Peyer's patch (tissue), 4 donors: Measurements from ENCODE around the gene SULT1C3. TPM values are rescaled to one million over a fixed set of nuclear protein-coding genes. Genes with fewer than 3 reads are reported as not detected.

Source experiments
- DNase-seq, 3 donors: peaks; one replicate each; pipeline ENCODE4 v3.0.0-alpha.2; 2017 to 2019
- H3K27ac ChIP-seq, 4 donors: fragments of 200-600 bp; sonication (generic); one replicate each; pipeline ENCODE4 v1.5.1; 2016 to 2019
- H3K27me3 ChIP-seq, 2 donors: fragments of 200-600 bp; sonication (generic); one replicate each; pipeline ENCODE4 v1.5.1; 2019
- H3K36me3 ChIP-seq, 3 donors: fragments of 200-600 bp; sonication (generic); one replicate each; pipeline ENCODE4 v1.5.1; 2016 to 2019
- H3K4me1 ChIP-seq, 4 donors: fragments of 200-600 bp; sonication (generic); one replicate each; pipeline ENCODE4 v1.5.1; 2016 to 2019
- H3K4me3 ChIP-seq, 4 donors: fragments of 200-600 bp; sonication (generic); 1 replicate in 3 of 4; 2 replicates in 1 of 4; pipeline ENCODE4 v1.5.1; 2016 to 2019; ENCODE audit warnings: mild to moderate bottlenecking in 1 of 4
- H3K9me3 ChIP-seq, 4 donors: fragments of 200-600 bp; sonication (generic); one replicate each; pipeline ENCODE4 v1.5.1; 2016 to 2019; ENCODE audit warnings: mild to moderate bottlenecking in 1 of 4
- POLR2A ChIP-seq, 2 donors: fragments of 450-650 bp; IDR thresholded peaks; one replicate each; pipeline ENCODE4 v1.5.1; 2017; ENCODE audit warnings: antibody characterized with exemption in 2 of 2, mild to moderate bottlenecking in 2 of 2, moderate library complexity in 2 of 2
- total RNA-seq, 4 donors: library from RNA; depleted of rRNA; stranded (reverse); fragments of >200 nt; gene quantifications; one replicate each; pipeline ENCODE4 v1.1.0, GENCODE V29; 2016
- TF ChIP-seq, protein P1 (sequence below), 6 experiments: fragments of 450-650 bp in 4 of 6; fragments of 200-600 bp in 2 of 6; sonication (generic) in 1 of 6; IDR thresholded peaks; one replicate each; pipeline ENCODE4 v1.5.1; 2017 to 2019; ENCODE audit warnings: antibody characterized with exemption in 6 of 6, mild to moderate bottlenecking in 3 of 6, moderate library complexity in 1 of 6

Gene SULT1C3
- total RNA-seq, 4 donors from 2014 or later, result 7.8 to 14.8 (median 14.7) TPM; not detected in 1

DNA sequence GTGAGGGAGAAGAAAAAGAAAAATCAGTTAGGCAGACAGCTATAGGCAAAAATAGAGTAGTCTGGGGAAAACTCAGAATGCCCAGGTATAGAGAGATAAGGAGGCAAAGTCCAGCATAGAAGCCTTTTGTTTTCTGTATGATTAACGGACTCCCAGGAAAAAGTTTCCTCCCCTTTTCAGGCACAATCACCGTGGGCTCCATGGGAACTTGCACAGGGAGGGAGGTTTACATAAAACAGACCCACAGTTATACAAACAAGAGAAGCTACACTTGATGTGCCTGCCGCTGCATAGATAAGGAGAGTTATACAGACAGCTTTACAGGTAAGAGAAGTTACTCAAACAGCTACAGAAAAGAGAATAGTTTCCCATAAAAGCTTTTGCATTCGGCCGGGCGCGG lies 39.2 kb upstream of the SULT1C3 start:
- H3K4me3 ChIP-seq, result no peak overlapping the region
- no peak for DNase-seq
- no peaks in the 10 kb centered on the region for H3K4me1 ChIP-seq
- TF ChIP-seq POLR2A (IDR thresholded peaks at IDR 0.05), result no peak
- TF ChIP-seq, protein P1, sequence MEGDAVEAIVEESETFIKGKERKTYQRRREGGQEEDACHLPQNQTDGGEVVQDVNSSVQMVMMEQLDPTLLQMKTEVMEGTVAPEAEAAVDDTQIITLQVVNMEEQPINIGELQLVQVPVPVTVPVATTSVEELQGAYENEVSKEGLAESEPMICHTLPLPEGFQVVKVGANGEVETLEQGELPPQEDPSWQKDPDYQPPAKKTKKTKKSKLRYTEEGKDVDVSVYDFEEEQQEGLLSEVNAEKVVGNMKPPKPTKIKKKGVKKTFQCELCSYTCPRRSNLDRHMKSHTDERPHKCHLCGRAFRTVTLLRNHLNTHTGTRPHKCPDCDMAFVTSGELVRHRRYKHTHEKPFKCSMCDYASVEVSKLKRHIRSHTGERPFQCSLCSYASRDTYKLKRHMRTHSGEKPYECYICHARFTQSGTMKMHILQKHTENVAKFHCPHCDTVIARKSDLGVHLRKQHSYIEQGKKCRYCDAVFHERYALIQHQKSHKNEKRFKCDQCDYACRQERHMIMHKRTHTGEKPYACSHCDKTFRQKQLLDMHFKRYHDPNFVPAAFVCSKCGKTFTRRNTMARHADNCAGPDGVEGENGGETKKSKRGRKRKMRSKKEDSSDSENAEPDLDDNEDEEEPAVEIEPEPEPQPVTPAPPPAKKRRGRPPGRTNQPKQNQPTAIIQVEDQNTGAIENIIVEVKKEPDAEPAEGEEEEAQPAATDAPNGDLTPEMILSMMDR (IDR thresholded peaks at IDR 0.05), result no peak
- no peak overlapping the region for H3K27ac ChIP-seq
- H3K9me3 ChIP-seq, result no peaks in the 10 kb centered on the region
- H3K27me3 ChIP-seq, result no peaks in the 10 kb centered on the region
- no peaks in the 10 kb centered on the region for H3K36me3 ChIP-seq

DNA sequence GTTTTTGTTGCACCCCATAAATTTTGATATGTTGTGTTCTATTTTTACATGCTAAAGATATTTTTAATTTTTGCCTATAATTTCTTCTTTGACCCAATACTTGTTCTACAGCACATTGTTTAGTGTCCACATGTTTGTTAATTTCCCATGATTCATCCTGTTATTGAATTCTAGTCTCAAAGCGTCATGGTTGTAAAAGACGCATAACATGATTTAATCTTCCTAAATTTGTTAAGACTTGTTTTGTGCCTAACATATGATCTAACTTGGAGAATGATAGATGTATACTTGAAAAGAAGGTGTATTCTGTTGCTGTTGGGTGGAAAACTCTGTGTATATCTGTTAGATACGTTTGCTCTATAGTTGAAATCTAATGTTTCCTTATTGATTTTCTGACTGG lies 27.1 kb upstream of the SULT1C3 start:
- TF ChIP-seq POLR2A (IDR thresholded peaks at IDR 0.05), result no peak
- TF ChIP-seq, protein P1 (IDR thresholded peaks at IDR 0.05), result no peak
- H3K9me3 ChIP-seq, result no peaks in the 10 kb centered on the region
- DNase-seq, result no peak
- H3K27ac ChIP-seq, result no peak overlapping the region
- H3K4me3 ChIP-seq, result no peak overlapping the region
- H3K27me3 ChIP-seq, result no peaks in the 10 kb centered on the region
- no peaks in the 10 kb centered on the region for H3K4me1 ChIP-seq
- H3K36me3 ChIP-seq, result no peaks in the 10 kb centered on the region

DNA sequence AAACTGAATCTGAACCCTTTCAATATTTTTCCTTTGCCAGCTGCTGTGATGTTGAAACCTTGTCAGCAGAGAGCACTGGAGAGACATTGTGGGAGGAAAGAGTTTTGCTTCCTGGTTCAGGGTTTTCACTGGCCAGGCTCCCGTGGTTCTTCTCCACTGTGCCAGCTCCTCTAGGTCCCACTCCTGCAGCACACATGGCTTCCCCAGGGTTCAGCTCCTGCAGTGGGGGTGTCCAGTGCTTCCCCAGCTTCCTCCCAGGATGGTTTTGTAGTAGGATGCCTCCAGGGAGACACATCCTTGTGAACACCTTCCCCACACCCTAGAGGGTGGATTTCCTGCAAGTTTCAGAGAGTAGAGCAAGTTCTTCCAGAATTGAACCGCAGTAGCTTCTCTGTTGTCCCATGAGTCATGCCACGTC lies 24.0 kb upstream of the SULT1C3 start:
- no peaks in the 10 kb centered on the region for H3K4me1 ChIP-seq
- TF ChIP-seq POLR2A (IDR thresholded peaks at IDR 0.05), result no peak
- TF ChIP-seq, protein P1 (IDR thresholded peaks at IDR 0.05), result peak in 4 of 6 experiments; percentile 28 to 78 (median 70)
- no peak overlapping the region for H3K4me3 ChIP-seq
- H3K27me3 ChIP-seq, result no peaks in the 10 kb centered on the region
- H3K36me3 ChIP-seq, result no peaks in the 10 kb centered on the region
- H3K27ac ChIP-seq, result no peak overlapping the region
- peak in 2 of 3 donors; percentile 61 for DNase-seq
- H3K9me3 ChIP-seq, result no peaks in the 10 kb centered on the region

DNA sequence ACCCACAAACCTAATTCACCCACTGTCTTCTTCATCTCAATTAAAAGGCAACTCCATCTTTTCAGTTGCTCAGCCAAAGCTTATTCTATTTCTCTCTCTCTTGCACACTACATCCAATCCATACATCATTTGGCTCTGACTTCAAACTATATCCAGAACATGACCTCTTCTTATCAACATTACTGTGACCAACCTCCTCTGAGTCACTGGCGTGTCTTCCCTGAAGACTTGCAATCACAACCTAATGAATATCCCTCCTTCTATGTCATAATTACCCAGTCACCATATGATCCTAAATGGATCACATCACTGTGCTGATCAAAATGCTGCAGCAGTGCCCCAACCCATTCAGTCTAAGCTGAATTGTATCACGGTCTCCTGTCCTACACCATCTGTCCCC lies 22.6 kb upstream of the SULT1C3 start:
- Histone ChIP-seq H3K4me3 (no peak overlapping the region), H3K36me3 (no peaks in the 10 kb centered on the region), H3K9me3 (no peaks in the 10 kb centered on the region), H3K27me3 (no peaks in the 10 kb centered on the region), H3K4me1 (no peaks in the 10 kb centered on the region), H3K27ac (peak overlapping the region in 2 of 4 donors; percentile 57 to 75)
- peak in 1 of 3 donors; percentile 56 for DNase-seq
- TF ChIP-seq, protein P1 (IDR thresholded peaks at IDR 0.05), result no peak
- TF ChIP-seq POLR2A (IDR thresholded peaks at IDR 0.05), result no peak

DNA sequence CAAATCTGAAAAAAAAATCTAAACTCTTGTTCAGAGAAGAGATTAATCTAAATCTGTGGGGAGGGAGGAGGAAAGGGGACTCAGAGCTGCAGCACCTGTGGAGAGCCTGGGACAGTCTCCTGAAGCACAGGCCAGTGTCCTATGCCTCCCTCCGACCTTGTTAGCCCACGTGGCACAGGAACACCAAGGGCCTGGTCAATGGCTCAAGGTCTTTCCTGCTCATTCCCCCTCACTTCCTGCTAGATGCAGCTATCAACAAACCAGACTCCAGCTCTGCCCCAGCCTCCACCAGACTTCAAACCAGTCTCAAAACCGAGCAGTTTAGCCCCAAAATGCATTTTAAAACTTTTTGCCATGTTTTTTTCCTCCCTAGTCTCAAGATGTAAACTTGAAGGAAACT lies 20.1 kb upstream of the SULT1C3 start:
- Histone ChIP-seq H3K4me1 (no peaks in the 10 kb centered on the region), H3K27me3 (no peaks in the 10 kb centered on the region), H3K27ac (peak overlapping the region in 3 of 4 donors; percentile 1 to 78 (median 53)), H3K4me3 (no peak overlapping the region), H3K36me3 (no peaks in the 10 kb centered on the region), H3K9me3 (peaks cover 0 to 9% (median 3%) of the 10 kb centered on the region in 4 donors)
- DNase-seq, result peak in 2 of 3 donors; percentile 57 to 62
- TF ChIP-seq POLR2A (IDR thresholded peaks at IDR 0.05), result no peak
- TF ChIP-seq, protein P1 (IDR thresholded peaks at IDR 0.05), result no peak

DNA sequence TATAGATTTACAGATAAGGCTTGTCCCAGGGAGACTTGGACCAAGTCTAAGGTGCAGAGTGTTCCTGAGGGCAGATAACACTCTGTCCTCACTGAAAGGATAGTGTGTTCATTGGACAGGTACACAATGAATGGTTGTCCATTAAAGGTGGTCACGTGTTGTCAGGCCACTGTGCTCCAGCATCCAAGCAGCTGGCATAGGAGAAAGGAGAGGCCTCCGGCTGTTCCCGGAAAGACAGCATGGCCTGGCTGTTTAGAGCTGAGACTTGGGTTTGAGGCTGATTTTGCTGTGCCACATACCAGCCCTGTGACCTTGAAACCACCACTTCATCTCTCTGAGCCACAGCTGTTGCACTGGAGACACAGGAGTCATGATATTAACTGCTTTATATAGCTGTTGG lies 19.6 kb upstream of the SULT1C3 start:
- peak in 2 of 3 donors; percentile 64 to 65 for DNase-seq
- Histone ChIP-seq H3K27ac (peak overlapping the region in 2 of 4 donors; percentile 57 to 78), H3K36me3 (no peaks in the 10 kb centered on the region), H3K9me3 (peaks cover 0 to 9% (median 3%) of the 10 kb centered on the region in 4 donors), H3K4me1 (no peaks in the 10 kb centered on the region), H3K4me3 (no peak overlapping the region), H3K27me3 (no peaks in the 10 kb centered on the region)
- peak in 1 of 2 donors; percentile 25 for TF ChIP-seq POLR2A (IDR thresholded peaks at IDR 0.05)
- TF ChIP-seq, protein P1 (IDR thresholded peaks at IDR 0.05), result peak in 1 of 6 experiments; percentile 9
